ENCODE measurements around the gene TATDN2. TPM values are rescaled to one million over a fixed set of nuclear protein-coding genes. Genes with fewer than 3 reads are reported as not detected.

Gene TATDN2
- polyA plus RNA-seq, 1 of the 3 experiments (the other 2 are of a cell fraction) = 14.7 TPM

GRCh38 chr3:10260211-10260701 is 12.0 kb downstream of the TATDN2 start:
- no peaks in the 10 kb centered on the region for H3F3A ChIP-seq (replicated peaks; ENCODE audit: insufficient read depth)
- no peak overlapping the region for H3K9ac ChIP-seq
- H3K36me3 ChIP-seq (replicated peaks in 1 of 2; ENCODE audit: control insufficient read depth in 1 of 2, insufficient read depth in 2 of 2, low read length in 1 of 2) = peaks cover 26 to 35% of the 10 kb centered on the region in 2 experiments
- H3K9me2 ChIP-seq = no peaks in the 10 kb centered on the region
- no peak overlapping the region for H3K4me3 ChIP-seq (ENCODE audit: low read depth in 2 of 2, low read length in 1 of 2)
- no peak for TF ChIP-seq TCF12 (IDR thresholded peaks at IDR 0.05)
- no peak for TF ChIP-seq ZBTB33 (IDR thresholded peaks at IDR 0.05; ENCODE audit: borderline replicate concordance, low read depth)
- TF ChIP-seq, protein P1, sequence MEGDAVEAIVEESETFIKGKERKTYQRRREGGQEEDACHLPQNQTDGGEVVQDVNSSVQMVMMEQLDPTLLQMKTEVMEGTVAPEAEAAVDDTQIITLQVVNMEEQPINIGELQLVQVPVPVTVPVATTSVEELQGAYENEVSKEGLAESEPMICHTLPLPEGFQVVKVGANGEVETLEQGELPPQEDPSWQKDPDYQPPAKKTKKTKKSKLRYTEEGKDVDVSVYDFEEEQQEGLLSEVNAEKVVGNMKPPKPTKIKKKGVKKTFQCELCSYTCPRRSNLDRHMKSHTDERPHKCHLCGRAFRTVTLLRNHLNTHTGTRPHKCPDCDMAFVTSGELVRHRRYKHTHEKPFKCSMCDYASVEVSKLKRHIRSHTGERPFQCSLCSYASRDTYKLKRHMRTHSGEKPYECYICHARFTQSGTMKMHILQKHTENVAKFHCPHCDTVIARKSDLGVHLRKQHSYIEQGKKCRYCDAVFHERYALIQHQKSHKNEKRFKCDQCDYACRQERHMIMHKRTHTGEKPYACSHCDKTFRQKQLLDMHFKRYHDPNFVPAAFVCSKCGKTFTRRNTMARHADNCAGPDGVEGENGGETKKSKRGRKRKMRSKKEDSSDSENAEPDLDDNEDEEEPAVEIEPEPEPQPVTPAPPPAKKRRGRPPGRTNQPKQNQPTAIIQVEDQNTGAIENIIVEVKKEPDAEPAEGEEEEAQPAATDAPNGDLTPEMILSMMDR (IDR thresholded peaks at IDR 0.05) = no peak
- TF ChIP-seq NRF1 (IDR thresholded peaks at IDR 0.05; ENCODE audit: low read depth, low read length) = no peak
- TF ChIP-seq MEF2A (IDR thresholded peaks at IDR 0.05; ENCODE audit: borderline replicate concordance, low read depth) = no peak
- TF ChIP-seq POLR2AphosphoS5 (IDR thresholded peaks at IDR 0.05; ENCODE audit: low read depth, low read length) = no peak
- H3K4me2 ChIP-seq = no peak overlapping the region
- POLR2A ChIA-PET = no interaction called here
- peaks cover 0 to 2% of the 10 kb centered on the region in 2 experiments; a peak in 1 of 4 replicates for H3K4me1 ChIP-seq (ENCODE audit: control insufficient read depth in 1 of 2, insufficient read depth in 2 of 2, low read depth in 1 of 2, low read length in 1 of 2)
- WGBS (ENCODE audit: low lambda C conversion rate) = 99% methylated on average over 6 of the region's 6 CpGs
- no peak overlapping the region for H2AFZ ChIP-seq (ENCODE audit: low read depth)
- H3K9me3 ChIP-seq = no peaks in the 10 kb centered on the region
- CTCF ChIA-PET = no interaction called here
- DNase-seq = no peak
- H3K27me3 ChIP-seq (ENCODE audit: insufficient read depth) = no peaks in the 10 kb centered on the region
- 0 out of 2 replicates have a peak, but pooled peaks cover 6% of the 10 kb centered on the region for H4K20me1 ChIP-seq (ENCODE audit: insufficient read depth)
- no peak overlapping the region for H3K27ac ChIP-seq (ENCODE audit: low read depth in 2 of 2, low read length in 1 of 2)
- peaks cover 83% of the 10 kb centered on the region for H3K79me2 ChIP-seq (ENCODE audit: insufficient read depth)

GRCh38 chr3:10262027-10262426 is 13.8 kb downstream of the TATDN2 start:
- no peaks in the 10 kb centered on the region for H3F3A ChIP-seq (replicated peaks; ENCODE audit: insufficient read depth)
- no peak overlapping the region for H3K27ac ChIP-seq (ENCODE audit: low read depth in 2 of 2, low read length in 1 of 2)
- no peaks in the 10 kb centered on the region for H3K27me3 ChIP-seq (ENCODE audit: insufficient read depth)
- H3K9me3 ChIP-seq = no peaks in the 10 kb centered on the region
- ChIA-PET POLR2A (interaction anchor here (0.6 kb wide), 1 partner anchor 21 kb away, joined by 3 read pairs; no protein-coding TSS in a partner anchor), CTCF (interaction anchor here (1.2 to 2.9 kb wide), 4 partner anchors 10 to 28 kb away, joined by 3 to 14 read pairs (median 4); no protein-coding TSS in a partner anchor)
- H3K79me2 ChIP-seq (ENCODE audit: insufficient read depth) = peaks cover 83% of the 10 kb centered on the region
- no peak overlapping the region for H3K4me3 ChIP-seq (ENCODE audit: low read depth in 2 of 2, low read length in 1 of 2)
- H3K9ac ChIP-seq = no peak overlapping the region
- TF ChIP-seq USF2 (IDR thresholded peaks at IDR 0.05; ENCODE audit: borderline replicate concordance, low read depth, low read length) (no peak), FOSL2 (IDR thresholded peaks at IDR 0.05; ENCODE audit: borderline replicate concordance, low read depth) (no peak), TCF12 (IDR thresholded peaks at IDR 0.05) (no peak), TEAD4 (IDR thresholded peaks at IDR 0.05; ENCODE audit: borderline replicate concordance, insufficient read depth) (no peak), SMC3 (IDR thresholded peaks at IDR 0.05; ENCODE audit: low read depth, low read length) (no peak)
- no peaks in the 10 kb centered on the region for H3K9me2 ChIP-seq
- H3K36me3 ChIP-seq (replicated peaks in 1 of 2; ENCODE audit: control insufficient read depth in 1 of 2, insufficient read depth in 2 of 2, low read length in 1 of 2) = peaks cover 31 to 35% of the 10 kb centered on the region in 2 experiments
- DNase-seq = no peak
- no peak overlapping the region for H2AFZ ChIP-seq (ENCODE audit: low read depth)
- 0 out of 2 replicates have a peak, but pooled peaks cover 6% of the 10 kb centered on the region for H4K20me1 ChIP-seq (ENCODE audit: insufficient read depth)
- 91% methylated on average over 4 of the region's 4 CpGs for WGBS (ENCODE audit: low lambda C conversion rate)
- peaks cover 0 to 2% of the 10 kb centered on the region in 2 experiments; a peak in 1 of 4 replicates for H3K4me1 ChIP-seq (ENCODE audit: control insufficient read depth in 1 of 2, insufficient read depth in 2 of 2, low read depth in 1 of 2, low read length in 1 of 2)
- H3K4me2 ChIP-seq = no peak overlapping the region

All from SK-N-SH (cell line).